H1 (cell line): ENCODE measurements around the gene BRD7. TPM values are rescaled to one million over a fixed set of nuclear protein-coding genes. Genes with fewer than 3 reads are reported as not detected.

Source experiments
- CTCF ChIA-PET: fragments of 300-600 bp; sonication (Branson Sonifier 250); formaldehyde crosslinking; loops from one replicate; lab custom pipeline; 2021; ENCODE audit not compliant: partially characterized antibody; lab: Charles Lee
- POLR2A ChIA-PET: fragments of 300-600 bp; sonication (Branson Sonifier 250); formaldehyde crosslinking; loops from one replicate; lab custom pipeline; 2021; ENCODE audit warnings: inconsistent platforms; ENCODE audit not compliant: partially characterized antibody; lab: Charles Lee
- DNase-seq, 2 experiments: peaks; one replicate each; pipeline versions ENCODE4 v3.0.0 to v3.0.0-alpha.2; 2010 to 2022; ENCODE audit warnings: low spot score in 2 of 2, low read depth in 1 of 2, mixed read lengths in 1 of 2
- FAIRE-seq: peaks from 2 replicates; lab custom pipeline; 2011; peaks lifted over from hg19 to GRCh38; lab: Jason Lieb, UNC
- H2AFZ ChIP-seq: 2 replicates; pipeline ENCODE4 v1.8.1; 2012; ENCODE audit warnings: low read length, inconsistent platforms
- H2AK5ac ChIP-seq: 2 replicates; pipeline ENCODE4 v1.6.1; 2013; ENCODE audit warnings: low read depth, low read length
- H2BK120ac ChIP-seq: replicated peaks from 2 replicates; pipeline ENCODE3; 2013; ENCODE audit warnings: low read depth, low read length, inconsistent platforms
- H2BK12ac ChIP-seq: 2 replicates; pipeline ENCODE4 v1.6.1; 2013; ENCODE audit warnings: low read depth, low read length
- H2BK15ac ChIP-seq: 2 replicates; pipeline ENCODE4 v1.6.1; 2013; ENCODE audit warnings: low read length
- H2BK20ac ChIP-seq: 2 replicates; pipeline ENCODE4 v1.6.1; 2013; ENCODE audit warnings: low read length
- H2BK5ac ChIP-seq: 2 replicates; pipeline ENCODE4 v1.6.1; 2013; ENCODE audit warnings: low read depth, low read length
- H3K14ac ChIP-seq: 2 replicates; pipeline ENCODE4 v1.6.1; 2013; ENCODE audit warnings: inconsistent platforms; ENCODE audit not compliant: insufficient read length
- H3K18ac ChIP-seq: 2 replicates; pipeline ENCODE4 v1.6.1; 2013; ENCODE audit warnings: low read length; ENCODE audit errors: extremely low read depth
- H3K23ac ChIP-seq: 2 replicates; pipeline ENCODE4 v1.6.1; 2013; ENCODE audit warnings: inconsistent platforms; ENCODE audit not compliant: insufficient read length
- H3K23me2 ChIP-seq: 2 replicates; pipeline ENCODE4 v1.6.1; 2013; ENCODE audit warnings: low read depth, low read length
- H3K27ac ChIP-seq: 2 replicates; pipeline ENCODE4 v1.6.1; 2011; ENCODE audit warnings: low read depth, low read length, inconsistent platforms
- H3K27me3 ChIP-seq, 4 experiments: replicated peaks in 1 of 4; 1 replicate in 1 of 4; 2 replicates in 3 of 4; pipeline versions ENCODE4 v1.6.1 to v1.8.1; 2011 to 2013; ENCODE audit warnings: low read length in 3 of 4, mild to moderate bottlenecking in 3 of 4, inconsistent platforms in 2 of 4, mixed read lengths in 2 of 4, moderate library complexity in 1 of 4; ENCODE audit not compliant: control insufficient read depth in 3 of 4, insufficient read depth in 3 of 4; ENCODE audit errors: extremely low read depth in 1 of 4
- H3K36me3 ChIP-seq, 4 experiments: 2 replicates each; pipeline versions ENCODE4 v1.6.1 to v1.8.1; 2011 to 2013; ENCODE audit warnings: mild to moderate bottlenecking in 4 of 4, low read length in 3 of 4, moderate library complexity in 2 of 4, control low read depth in 1 of 4, inconsistent platforms in 1 of 4; ENCODE audit not compliant: insufficient read depth in 4 of 4, control insufficient read depth in 2 of 4
- H3K4ac ChIP-seq: replicated peaks from 2 replicates; pipeline ENCODE3; 2013; ENCODE audit warnings: low read length, low read depth, mixed read lengths, inconsistent platforms; ENCODE audit not compliant: insufficient read length
- H3K4me1 ChIP-seq, 4 experiments: replicated peaks in 1 of 4; 1 replicate in 1 of 4; 2 replicates in 3 of 4; pipeline versions ENCODE4 v1.6.1 to v1.8.1; 2011 to 2013; ENCODE audit warnings: low read length in 3 of 4, inconsistent platforms in 2 of 4, mixed read lengths in 1 of 4; ENCODE audit not compliant: insufficient read depth in 4 of 4, control insufficient read depth in 3 of 4
- H3K4me2 ChIP-seq, 2 experiments: 2 replicates each; pipeline versions ENCODE4 v1.6.1 to v1.8.1; 2011 to 2013; ENCODE audit warnings: low read depth in 2 of 2, low read length in 2 of 2, control low read depth in 1 of 2, inconsistent platforms in 1 of 2, mild to moderate bottlenecking in 1 of 2; ENCODE audit not compliant: insufficient read depth in 1 of 2
- H3K4me3 ChIP-seq, 4 experiments: fragments of 200-600, 300-600 bp in 1 of 4; sonication (generic), shearing (Covaris generic), sonication (Bioruptor Twin) in 1 of 4; 2 replicates each; pipeline versions ENCODE4 v1.5.1 to v1.8.1; 2011 to 2016; ENCODE audit warnings: low read length in 4 of 4, low read depth in 3 of 4, control low read depth in 2 of 4, inconsistent platforms in 2 of 4, mild to moderate bottlenecking in 2 of 4, mixed read lengths in 1 of 4, moderate library complexity in 1 of 4; ENCODE audit not compliant: insufficient read depth in 2 of 4; ENCODE audit errors: extremely low read depth in 1 of 4
- H3K56ac ChIP-seq: replicated peaks from 2 replicates; pipeline ENCODE3; 2013; ENCODE audit warnings: low read depth, mild to moderate bottlenecking, mixed read lengths, low read length, inconsistent platforms; ENCODE audit not compliant: insufficient read length
- H3K79me1 ChIP-seq: 2 replicates; pipeline ENCODE4 v1.6.1; 2013; ENCODE audit warnings: low read depth, low read length, control low read depth
- H3K79me2 ChIP-seq, 2 experiments: 2 replicates each; pipeline versions ENCODE4 v1.6.1 to v1.8.1; 2012 to 2013; ENCODE audit warnings: low read length in 2 of 2, mild to moderate bottlenecking in 2 of 2, inconsistent platforms in 1 of 2; ENCODE audit not compliant: insufficient read depth in 2 of 2, control insufficient read depth in 1 of 2
- H3K9ac ChIP-seq, 4 experiments: replicated peaks in 1 of 4; 1 replicate in 1 of 4; 2 replicates in 3 of 4; pipeline versions ENCODE4 v1.6.1 to v1.8.1; 2011 to 2013; ENCODE audit warnings: low read depth in 3 of 4, low read length in 3 of 4, control low read depth in 2 of 4, mild to moderate bottlenecking in 2 of 4, moderate library complexity in 2 of 4, inconsistent platforms in 1 of 4; ENCODE audit errors: extremely low read depth in 1 of 4
- H3K9me3 ChIP-seq, 2 experiments: 2 replicates each; pipeline versions ENCODE4 v1.6.1 to v1.8.1; 2012 to 2013; ENCODE audit warnings: mild to moderate bottlenecking in 2 of 2, moderate library complexity in 2 of 2, control low read depth in 1 of 2, inconsistent platforms in 1 of 2, low read depth in 1 of 2, low read length in 1 of 2, mixed read lengths in 1 of 2; ENCODE audit not compliant: insufficient read depth in 2 of 2
- H4K20me1 ChIP-seq, 2 experiments: replicated peaks in 1 of 2; 2 replicates each; pipeline versions ENCODE3 to v1.8.1; 2011 to 2013; ENCODE audit warnings: inconsistent platforms in 2 of 2, low read length in 2 of 2, mild to moderate bottlenecking in 1 of 2; ENCODE audit not compliant: insufficient read depth in 2 of 2, control insufficient read depth in 1 of 2
- H4K5ac ChIP-seq: 2 replicates; pipeline ENCODE4 v1.6.1; 2013; ENCODE audit warnings: low read length, low read depth, mixed read lengths, inconsistent platforms; ENCODE audit not compliant: insufficient read length
- H4K8ac ChIP-seq: 2 replicates; pipeline ENCODE4 v1.8.0; 2013; ENCODE audit warnings: mild to moderate bottlenecking, moderate library complexity, low read length, inconsistent platforms; ENCODE audit not compliant: insufficient read depth; ENCODE audit errors: extremely low read depth
- H4K91ac ChIP-seq: replicated peaks from 2 replicates; pipeline ENCODE3; 2013; ENCODE audit warnings: low read length, mixed read lengths, inconsistent platforms; ENCODE audit not compliant: insufficient read length
- WGBS, 2 experiments: shearing (Covaris generic) in 1 of 2; methylation state at CpG; one replicate each; pipeline versions ENCODE4 v1.1.6 to v1.1.7; 2013 to 2015; ENCODE audit warnings: low lambda C conversion rate in 2 of 2, mixed read lengths in 2 of 2, inconsistent platforms in 1 of 2, low coverage in 1 of 2, missing lambda C conversion rate in 1 of 2; ENCODE audit not compliant: insufficient replicate concordance in 2 of 2, insufficient coverage in 1 of 2, insufficient read length in 1 of 2; ENCODE audit errors: extremely low coverage in 1 of 2, missing lambda C conversion rate in 1 of 2; 5-methylcytosine and 5-hydroxymethylcytosine counted together
- polyA plus RNA-seq, 7 experiments: library from polyadenylated mRNA; depleted of rRNA in 3 of 7; stranded (reverse) in 5 of 7; unstranded in 2 of 7; fragments of >200 nt in 5 of 7; fragments of 200-250 nt in 2 of 7; gene quantifications; 1 replicate in 5 of 7; 2 replicates in 1 of 7; 4 replicates in 1 of 7; pipeline versions ENCODE4 v1.2.1 to v1.2.3, GENCODE V29; 2011 to 2013; ENCODE audit warnings: missing spikeins in 2 of 7, mixed read lengths in 2 of 7
- total RNA-seq: library from RNA; stranded (reverse); fragmentation: NEBNext Ultra II Directional; extraction: Animal tissue kit (Norgen Biotek cat#: 25700); gene quantifications from 2 replicates; pipeline ENCODE4 v1.2.1, GENCODE V29; 2021

The BRD7 gene
- total and polyA plus RNA-seq, 2 of the 8 experiments (the other 6 are each of a cell fraction or from before 2014, with no cell fraction given): 42.5 to 120 TPM

DNA sequence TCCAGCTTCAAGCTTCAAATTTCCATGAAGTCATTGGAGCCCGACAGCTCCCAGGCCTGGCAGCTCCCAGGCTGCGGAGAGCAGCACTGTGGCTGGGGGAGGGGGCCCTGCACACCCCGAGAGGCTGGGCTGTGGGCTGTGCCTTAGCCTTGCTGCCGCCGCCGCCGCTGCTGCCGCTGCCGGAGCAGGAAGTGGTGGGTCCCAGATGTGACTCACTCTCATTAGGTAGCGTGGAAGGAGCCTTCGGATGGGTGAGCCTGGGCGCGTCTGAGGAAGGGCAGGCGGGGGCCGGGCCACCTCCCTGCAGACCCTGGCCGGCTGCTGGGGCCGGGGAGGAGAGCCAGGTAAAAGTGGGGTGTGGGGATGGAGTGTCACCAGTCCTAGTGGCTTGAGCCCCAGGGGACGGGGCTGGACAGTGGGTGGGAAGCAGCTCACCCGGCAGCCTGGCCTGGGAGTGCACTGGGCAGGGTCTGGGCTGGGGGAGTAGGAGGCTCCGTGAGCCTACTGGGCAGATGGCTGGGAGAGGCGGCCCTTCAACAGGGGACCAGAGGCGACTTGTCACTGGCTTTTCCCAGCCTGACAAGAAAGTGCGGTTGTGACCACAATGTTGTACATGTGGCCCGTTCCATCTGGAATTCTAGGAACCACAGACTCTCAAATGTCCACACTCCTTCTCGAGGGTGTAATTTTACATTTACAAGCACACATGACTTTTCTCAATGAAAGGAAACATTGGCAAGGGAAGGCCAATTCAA lies 102.3 kb downstream of the BRD7 start, which contains the start of gene ADCY7:
ADCY7 (plus strand) TSS at position 215 of the 755 bp plus-strand sequence. CDS start 21,629 bp downstream, outside the sequence.
- 0 out of 2 replicates have a peak within 1 kb of the TSS, but pooled peaks have one; percentile 78 for H2AFZ ChIP-seq

More for the DNA sequence above, 102.3 kb downstream of the BRD7 start, which contains the start of gene ADCY7:
- Histone ChIP-seq H4K8ac (peak within 1 kb of the TSS; percentile 89), H4K20me1 (peaks cover 0 to 2% of the 10 kb centered on the region in 2 experiments), H2BK5ac (no peak within 1 kb of the TSS), H3K56ac (no peak within 1 kb of the TSS), H3K4me2 (peak within 1 kb of the TSS; percentile 25 to 45; a peak in 3 of 4 replicates), H3K9ac (no peak within 1 kb of the TSS), H2BK120ac (peak within 1 kb of the TSS; percentile 77), H3K4me3 (no peak within 1 kb of the TSS; a peak in 1 of 8 replicates), H3K4ac (no peak within 1 kb of the TSS), H2BK15ac (no peak within 1 kb of the TSS), H3K27ac (no peak within 1 kb of the TSS), H3K27me3 (no peaks in the 10 kb centered on the region), H3K23me2 (no peaks in the 10 kb centered on the region), H3K9me3 (no peaks in the 10 kb centered on the region), H3K79me1 (no peaks in the 10 kb centered on the region), H3K18ac (peak within 1 kb of the TSS; percentile 83), H3K79me2 (no peaks in the 10 kb centered on the region), H2BK20ac (no peak within 1 kb of the TSS; the same call in 1 of the 2 replicates), H3K23ac (no peak within 1 kb of the TSS), H3K14ac (no peak within 1 kb of the TSS), H2AK5ac (no peak within 1 kb of the TSS), H3K4me1 (peaks cover 0 to 12% (median 8%) of the 10 kb centered on the region in 4 experiments; a peak in 6 of 7 replicates), H3K36me3 (no peaks in the 10 kb centered on the region), H2BK12ac (peak within 1 kb of the TSS; percentile 6; the same call in 1 of the 2 replicates), H4K91ac (peak within 1 kb of the TSS; percentile 64), H4K5ac (peak within 1 kb of the TSS; percentile 40)
- 49% methylated on average over 21 of the region's 25 CpGs; no CpG with 5 or more reads in 1 of the 2 experiments for WGBS, 2 experiments
- POLR2A ChIA-PET: interaction anchor here (0.7 kb wide), 1 partner anchor 13 kb away, joined by 3 read pairs; no protein-coding TSS in a partner anchor
- CTCF ChIA-PET: interaction anchor here (0.6 to 3.1 kb wide), 6 partner anchors 9 to 540 kb away, joined by 3 to 9 read pairs (median 3); no protein-coding TSS in a partner anchor
- DNase-seq (no peak), FAIRE-seq (no peak)
